Measurements from ENCODE around the gene MNX1.
A peak's percentile ranks its signal among the peaks of the same experiment; 100 is the strongest.

MNX1 gene

DNA sequence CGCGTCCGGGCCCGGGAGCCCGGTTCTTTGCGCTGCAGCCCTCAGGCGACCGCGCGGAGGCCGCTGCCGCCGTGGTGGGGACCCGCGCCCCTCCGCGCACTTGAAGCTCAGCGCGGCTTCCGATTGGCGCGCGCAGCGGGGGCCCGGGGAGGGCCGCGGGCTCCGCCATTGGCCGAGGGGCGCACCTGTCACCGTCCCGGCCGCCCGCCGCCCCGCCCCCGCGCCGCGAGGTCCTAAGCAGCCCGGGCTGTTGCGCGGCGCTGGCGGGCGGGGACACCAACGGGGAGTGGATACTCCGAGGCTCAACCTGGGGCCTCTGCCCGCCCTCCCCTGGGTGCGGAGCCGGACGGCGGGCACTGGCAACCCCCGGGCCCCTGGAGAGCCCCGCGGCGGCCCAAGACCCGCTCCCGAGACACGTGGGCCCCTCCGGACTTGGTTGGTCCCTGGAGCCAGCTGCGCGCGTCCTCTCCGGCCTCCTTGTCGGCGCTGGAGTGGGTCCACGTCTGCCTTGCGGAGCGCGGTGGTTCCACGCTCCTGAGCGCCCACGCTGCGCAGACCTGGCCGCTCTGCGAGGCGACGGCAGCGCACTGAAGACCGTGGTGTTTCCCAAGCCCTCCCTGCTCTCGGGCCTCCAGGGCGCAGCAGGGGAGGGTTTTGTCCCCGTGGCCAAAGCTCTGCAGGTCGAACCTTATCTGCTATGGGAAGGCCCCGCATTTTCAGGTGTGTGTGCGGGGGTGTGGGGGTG lies at the start of gene MNX1:
TSS of gene MNX1 (minus strand) at position 76 of the 745 bp plus-strand sequence. CDS start 313 bp downstream, outside the sequence.
- DNase-seq = peak; percentile 92

DNA sequence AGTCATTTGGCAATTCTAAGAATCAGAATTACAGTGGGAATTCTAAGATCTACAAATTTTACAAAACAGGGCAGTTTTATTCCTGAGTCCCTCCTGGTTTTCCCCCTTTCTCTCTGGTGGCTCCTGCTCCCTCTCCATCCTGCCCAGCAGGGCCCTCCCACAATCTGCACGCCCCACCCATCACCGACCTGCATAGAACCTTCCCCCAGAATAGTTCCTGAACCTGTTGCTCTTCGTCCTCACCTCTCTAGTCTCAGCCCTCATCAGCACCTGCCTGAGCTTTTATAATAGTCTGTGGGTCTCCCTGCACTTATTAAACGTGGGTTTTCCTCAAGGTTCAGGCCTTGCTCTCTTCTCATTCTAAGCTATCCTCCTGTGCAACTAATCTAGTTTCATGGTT lies 49.1 kb upstream of the MNX1 start:
- no peak for DNase-seq

- no peak for DNase-seq
Observed at GRCh38 chr7:157058701-157059100, 48.2 kb upstream of the MNX1 start.

DNA sequence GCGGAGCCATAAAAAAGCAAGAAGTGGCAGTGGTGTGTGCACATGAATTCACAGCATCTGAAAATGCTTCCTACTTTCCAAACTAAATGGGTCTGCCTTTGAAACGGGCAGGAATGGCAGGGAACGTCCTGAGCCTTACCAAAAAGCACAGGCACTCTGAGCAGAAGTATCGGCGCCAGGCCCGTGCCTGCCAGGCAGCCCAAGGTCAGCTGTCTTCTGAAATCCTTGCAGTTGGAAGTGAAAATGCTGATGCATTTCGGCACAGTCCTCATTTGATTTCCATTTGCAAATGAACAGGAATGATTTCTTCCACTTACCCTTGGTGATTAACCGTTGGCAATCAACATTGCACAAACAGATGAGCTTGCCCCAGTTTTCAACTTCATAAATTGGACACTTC lies 47.6 kb upstream of the MNX1 start:
- DNase-seq = no peak

DNA sequence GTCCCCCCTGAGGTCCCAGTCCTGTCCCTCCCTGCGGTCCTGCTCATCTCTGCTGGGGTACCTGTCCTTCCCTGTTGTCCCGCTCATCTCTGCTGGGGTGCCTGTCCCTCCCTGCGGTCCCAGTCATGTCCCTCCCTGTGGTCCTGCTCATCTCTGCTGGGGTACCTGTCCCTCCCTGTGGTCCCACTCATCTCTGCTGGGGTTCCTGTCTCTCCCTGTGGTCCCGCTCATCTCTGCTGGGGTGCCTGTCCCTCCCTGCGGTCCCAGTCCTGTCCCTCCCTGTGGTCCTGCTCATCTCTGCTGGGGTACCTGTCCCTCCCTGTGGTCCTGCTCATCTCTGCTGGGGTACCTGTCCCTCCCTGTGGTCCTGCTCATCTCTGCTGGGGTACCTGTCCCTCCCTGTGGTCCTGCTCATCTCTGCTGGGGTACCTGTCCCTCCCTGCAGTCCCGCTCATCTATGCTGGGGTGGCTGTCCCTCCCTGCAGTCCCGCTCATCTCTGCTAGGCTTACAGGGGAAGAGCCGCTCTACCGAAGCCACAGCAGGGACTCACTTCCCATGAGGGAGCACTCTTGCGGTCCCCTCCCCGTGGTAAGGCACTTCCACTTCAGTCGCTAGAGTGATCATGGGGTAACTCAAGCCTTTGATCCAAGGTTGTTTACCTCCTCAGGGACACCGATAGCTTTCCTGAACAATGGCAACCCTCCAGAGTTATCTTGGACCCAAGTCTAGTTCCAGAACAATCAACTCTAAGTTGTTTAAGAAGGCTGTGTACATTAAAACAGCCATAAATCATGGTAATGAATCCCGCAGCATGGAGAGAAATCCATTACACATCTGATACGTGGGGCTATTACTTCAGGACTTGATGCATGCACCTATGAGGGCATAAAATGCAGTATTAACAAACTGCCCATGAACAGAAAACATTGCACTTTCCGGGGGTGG lies 46.8 kb upstream of the MNX1 start:
- DNase-seq = no peak

GRCh38 chr7:157056246-157056645 lies 45.8 kb upstream of the MNX1 start:
- DNase-seq = no peak

DNA sequence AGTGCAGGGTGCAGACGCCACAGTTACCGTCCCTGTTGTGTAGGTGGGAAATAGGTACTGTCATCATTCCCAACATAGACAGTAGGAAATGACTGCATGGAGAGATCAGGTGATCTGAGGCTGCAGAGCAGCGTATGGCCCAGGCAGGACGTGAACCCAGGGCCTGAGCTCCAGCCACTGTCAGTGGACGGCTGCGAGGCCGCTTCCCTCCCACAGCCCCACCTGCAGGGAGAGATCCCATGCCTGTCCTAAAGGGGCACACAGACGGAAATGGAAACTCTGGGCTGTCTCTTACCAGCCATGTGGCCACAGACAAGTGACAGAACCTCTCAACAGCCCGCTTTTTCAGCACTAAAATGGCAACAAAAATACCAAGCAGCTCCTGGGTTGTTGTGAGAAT lies 44.5 kb upstream of the MNX1 start:
- no peak for DNase-seq

- DNase-seq = no peak
Observed at GRCh38 chr7:157053118-157053517, 42.7 kb upstream of the MNX1 start.

- no peak for DNase-seq
Observed at GRCh38 chr7:157047148-157047547, 36.7 kb upstream of the MNX1 start.

DNA sequence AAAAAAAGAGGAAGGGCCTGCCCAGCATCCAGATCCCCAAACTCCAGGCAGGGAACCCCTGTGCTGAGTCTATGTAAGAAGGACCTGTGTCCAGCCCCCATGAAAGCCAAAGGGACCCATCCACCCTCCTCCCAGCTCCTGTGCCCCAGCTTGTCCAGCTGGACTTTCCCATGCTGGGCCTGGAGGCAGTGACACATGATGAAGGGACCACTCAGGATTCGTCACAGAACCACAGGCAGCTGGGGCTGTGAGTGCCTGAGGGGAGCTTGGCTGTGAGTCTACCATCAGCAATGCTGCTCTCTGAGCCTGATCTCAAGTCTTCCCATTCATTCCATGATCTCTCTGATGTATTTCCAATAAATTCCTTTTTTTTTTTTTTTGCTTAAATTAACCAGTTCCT lies 36.2 kb upstream of the MNX1 start:
- DNase-seq = no peak

DNA sequence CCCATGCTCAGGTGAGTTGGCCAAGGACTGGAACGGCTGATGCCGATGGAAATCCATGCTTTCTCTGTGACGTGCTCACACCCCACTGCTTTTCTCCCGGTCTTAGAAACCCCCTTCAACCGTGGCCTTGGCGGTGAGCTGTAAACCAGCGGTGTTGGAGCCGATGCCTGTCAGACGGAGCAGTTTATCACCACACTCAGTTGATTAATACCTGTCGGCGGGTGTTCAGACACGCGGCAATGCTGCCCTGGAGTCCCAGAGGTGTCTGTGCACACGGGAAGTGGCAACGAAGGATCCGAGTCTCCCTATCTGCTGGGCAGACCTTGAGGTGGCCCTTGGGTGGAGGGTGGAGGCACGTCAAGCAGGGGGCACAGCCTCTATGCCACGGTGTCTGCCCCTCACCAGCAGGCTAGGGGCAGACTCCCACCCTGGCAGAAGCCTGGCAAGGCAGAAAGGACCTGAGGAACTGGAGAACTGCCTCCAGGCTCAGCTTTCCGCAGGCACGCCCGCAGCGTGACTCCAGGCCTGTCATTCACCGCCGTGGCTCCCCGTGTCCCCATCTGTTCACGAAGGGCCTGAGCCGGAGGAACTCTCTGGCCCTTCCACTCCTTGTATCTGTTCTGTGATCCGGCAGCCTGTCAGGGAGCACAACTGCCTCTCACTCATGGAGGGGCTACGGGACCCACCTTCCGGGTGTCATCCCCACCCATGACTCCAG lies 34.6 kb upstream of the MNX1 start:
- no peak for DNase-seq

- no peak for DNase-seq
Observed at GRCh38 chr7:157044147-157044687, 33.8 kb upstream of the MNX1 start.

DNA sequence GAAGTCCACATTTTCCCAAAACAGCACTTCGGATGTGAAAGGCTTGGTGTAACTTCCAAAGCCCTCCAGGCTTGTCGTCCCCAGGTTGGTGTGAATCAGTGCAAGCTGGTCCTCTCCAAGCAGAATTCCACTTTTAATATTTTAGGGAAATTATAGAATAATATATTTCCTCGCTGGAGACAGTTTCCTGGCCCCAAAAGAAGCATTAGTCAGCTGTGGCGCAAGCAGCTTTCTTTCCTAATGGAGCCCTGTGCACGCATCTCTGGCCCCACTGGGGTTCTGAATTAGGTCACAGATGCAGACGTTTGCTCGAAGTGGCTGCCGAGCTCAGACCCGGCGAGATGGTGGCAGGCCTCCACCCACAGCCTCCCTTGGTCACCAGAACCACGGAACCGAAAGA lies 33.3 kb upstream of the MNX1 start:
- no peak for DNase-seq

DNA sequence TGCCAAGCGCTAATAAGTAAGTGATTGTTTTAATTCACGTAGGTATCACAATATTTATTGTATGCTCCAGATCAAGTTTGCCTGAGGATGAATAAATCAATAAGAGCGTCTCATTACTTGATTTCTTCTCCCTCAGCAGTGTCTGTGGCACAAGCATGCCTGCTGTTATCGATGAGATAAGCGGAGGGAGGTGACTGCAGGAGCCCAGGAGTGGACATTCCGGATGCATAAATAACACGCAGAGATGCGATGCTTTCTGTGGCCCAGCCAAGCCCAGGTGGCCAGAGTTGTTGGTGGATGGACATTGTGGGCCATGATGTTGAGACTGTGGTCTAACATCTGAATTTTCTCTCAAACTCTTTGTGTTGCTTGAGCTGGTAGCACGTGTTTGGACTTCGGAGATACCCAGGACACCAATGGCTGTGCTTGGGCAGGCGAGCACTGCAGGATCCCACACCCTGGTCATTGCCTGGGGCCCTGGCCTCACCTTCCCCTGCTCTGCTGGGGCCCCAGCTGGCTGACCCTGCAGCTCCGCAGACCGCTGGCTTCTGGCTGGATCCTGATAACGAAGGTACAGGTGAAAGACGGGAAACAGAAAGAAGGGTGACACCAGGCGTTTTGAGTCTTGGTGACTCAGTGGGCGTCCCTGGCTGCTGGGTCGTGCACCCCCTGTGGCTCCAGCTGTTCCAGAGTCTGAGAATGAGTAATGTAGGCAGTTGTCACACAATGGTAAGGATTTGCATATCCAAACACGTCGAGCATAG lies 31.2 kb upstream of the MNX1 start:
- no peak for DNase-seq

- DNase-seq = no peak
Observed at GRCh38 chr7:157041004-157041403, 30.5 kb upstream of the MNX1 start.

- no peak for DNase-seq
Observed at GRCh38 chr7:157037635-157038034, 27.2 kb upstream of the MNX1 start.

GRCh38 chr7:157037028-157037427 lies 26.6 kb upstream of the MNX1 start:
- no peak for DNase-seq

- no peak for DNase-seq
Observed at GRCh38 chr7:157035979-157036378, 25.5 kb upstream of the MNX1 start.

DNA sequence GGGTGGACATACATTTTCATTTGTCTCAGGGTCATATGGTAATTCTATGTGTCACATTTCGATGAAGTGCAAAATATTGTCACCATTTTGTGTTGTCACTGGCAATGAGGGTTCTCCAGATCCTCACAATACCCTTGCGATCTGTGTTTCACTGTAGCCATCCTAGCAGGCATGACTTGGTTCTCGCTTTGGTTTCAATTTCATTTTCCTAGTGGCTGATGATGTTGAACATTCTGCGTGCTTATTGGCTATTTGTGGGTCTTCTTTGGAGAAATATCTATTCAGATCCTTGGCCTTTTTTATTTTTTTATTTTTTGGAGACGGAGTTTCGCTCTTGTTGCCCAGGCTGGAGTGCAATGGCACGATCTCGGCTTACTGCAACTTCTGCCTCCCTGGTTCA lies 24.8 kb upstream of the MNX1 start:
- no peak for DNase-seq

- no peak for DNase-seq
Observed at GRCh38 chr7:157033483-157034473, 23.3 kb upstream of the MNX1 start.

Data from NCI-H1092 (cell line).